IPS DF 6.9 (cell line): ENCODE measurements around the gene IPO5.
"Not testable (repeated sequence)": the region's sequence is repeated elsewhere in the genome, so short reads cannot be mapped to it uniquely, and the experiment has no call there.

Experiments used
- DNase-seq: peaks from one replicate; pipeline ENCODE4 v3.0.0-alpha.2; 2013; ENCODE audit warnings: low read depth, low spot score
- H3K27ac ChIP-seq: one replicate; pipeline ENCODE4 v1.5.1; 2013; ENCODE audit warnings: low read length, control low read depth
- H3K27me3 ChIP-seq: 2 replicates; pipeline ENCODE4 v1.6.1; 2013; ENCODE audit warnings: mild to moderate bottlenecking, low read length; ENCODE audit not compliant: control insufficient read depth, insufficient read depth
- H3K36me3 ChIP-seq: 2 replicates; pipeline ENCODE4 v1.6.1; 2013; ENCODE audit warnings: low read length; ENCODE audit not compliant: control insufficient read depth, insufficient read depth
- H3K4me1 ChIP-seq: 2 replicates; pipeline ENCODE4 v1.6.1; 2013; ENCODE audit warnings: low read length; ENCODE audit not compliant: control insufficient read depth, insufficient read depth
- H3K4me3 ChIP-seq: 2 replicates; pipeline ENCODE4 v1.5.1; 2013; ENCODE audit warnings: mild to moderate bottlenecking, low read length
- H3K9me3 ChIP-seq: 2 replicates; pipeline ENCODE4 v1.6.1; 2013; ENCODE audit warnings: low read length, inconsistent platforms; ENCODE audit not compliant: control insufficient read depth, insufficient read depth
- WGBS: extraction: QIAGEN DNeasy Blood & Tissue Kit; methylation state at CpG from one replicate; pipeline ENCODE4 v1.1.7; 2013; ENCODE audit warnings: mixed read lengths, missing lambda C conversion rate; ENCODE audit not compliant: insufficient read length, insufficient coverage; 5-methylcytosine and 5-hydroxymethylcytosine counted together

The IPO5 gene

GRCh38 chr13:98004997-98005396 lies 51.5 kb downstream of the IPO5 start:
- not testable (repeated sequence) for H3K27ac ChIP-seq, DNase-seq, H3K9me3 ChIP-seq, H3K4me3 ChIP-seq, H3K27me3 ChIP-seq, H3K4me1 ChIP-seq
- WGBS = no CpG with 5 or more reads among the region's 8 CpGs
- peaks cover 41% of the 10 kb centered on the region for H3K36me3 ChIP-seq

DNA sequence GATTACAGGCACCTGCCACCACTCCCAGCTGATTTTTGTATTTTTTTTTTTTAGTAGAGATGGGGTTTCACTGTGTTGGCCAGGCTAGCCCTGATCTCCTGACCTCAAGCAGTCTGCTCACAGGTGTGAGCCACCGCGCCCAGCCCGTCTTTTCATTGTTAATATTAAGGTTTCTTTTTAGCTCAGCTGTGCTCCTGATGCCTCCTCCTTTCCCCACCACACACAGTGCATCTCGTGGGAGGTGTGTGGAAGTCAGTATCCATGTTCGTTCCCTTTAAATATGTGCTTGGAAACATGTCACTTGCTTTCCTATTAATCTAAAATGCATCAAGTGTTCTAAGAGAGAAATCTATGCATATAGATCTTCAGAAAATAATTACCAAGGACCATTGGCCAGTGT lies 53.5 kb downstream of the IPO5 start:
- Histone ChIP-seq H3K4me1 (no peaks in the 10 kb centered on the region), H3K27me3 (no peaks in the 10 kb centered on the region), H3K4me3 (no peak overlapping the region), H3K27ac (no peak overlapping the region), H3K9me3 (no peaks in the 10 kb centered on the region), H3K36me3 (peaks cover 36% of the 10 kb centered on the region)
- no peak for DNase-seq
- WGBS = no CpG with 5 or more reads among the region's 5 CpGs

DNA sequence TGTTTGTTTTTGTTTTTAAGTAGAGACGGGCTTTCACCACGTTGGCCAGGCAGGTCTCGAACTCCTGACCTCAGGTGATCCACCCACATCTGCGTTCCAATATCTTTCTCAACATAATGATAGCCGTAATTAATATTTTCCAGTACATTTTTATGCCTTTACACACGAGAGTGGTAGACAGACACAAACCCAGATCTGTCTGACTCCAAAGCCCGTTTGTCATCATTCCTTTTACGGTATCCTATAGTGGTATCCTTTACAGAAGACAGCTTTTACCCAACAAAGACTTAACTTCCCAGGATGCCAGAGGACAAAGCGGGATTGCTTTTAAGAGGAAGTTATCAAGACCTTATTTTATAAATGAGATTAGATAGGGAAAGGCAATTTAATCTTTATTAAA lies 59.8 kb downstream of the IPO5 start:
- Histone ChIP-seq H3K36me3 (peaks cover 22% of the 10 kb centered on the region; the same call in 1 of the 2 replicates), H3K4me1 (0 out of 2 replicates have a peak, but pooled peaks cover 2% of the 10 kb centered on the region), H3K27ac (no peak overlapping the region), H3K27me3 (no peaks in the 10 kb centered on the region), H3K4me3 (no peak overlapping the region), H3K9me3 (no peaks in the 10 kb centered on the region)
- no peak for DNase-seq
- no CpG with 5 or more reads among the region's 9 CpGs for WGBS

DNA sequence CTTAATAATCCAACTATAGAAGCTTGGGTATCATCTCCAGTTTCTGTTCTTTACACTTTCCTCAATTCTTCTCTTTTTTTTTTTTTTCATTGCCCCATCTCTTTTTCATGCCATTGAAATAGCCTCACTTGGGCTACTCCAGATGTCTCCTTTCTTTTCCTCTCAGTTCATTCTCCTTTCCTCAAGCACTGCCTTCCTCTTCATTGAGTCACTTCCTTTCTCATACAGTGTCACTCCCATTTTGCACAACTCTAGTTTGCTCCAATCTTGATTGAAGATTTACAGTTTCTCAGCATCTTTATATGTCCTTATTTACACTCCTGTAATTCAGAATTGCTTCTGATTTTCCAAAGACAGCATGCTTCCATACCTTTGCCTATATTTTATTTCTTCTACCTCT lies 61.3 kb downstream of the IPO5 start:
- H3K4me3 ChIP-seq = no peak overlapping the region
- 0 out of 2 replicates have a peak, but pooled peaks cover 2% of the 10 kb centered on the region for H3K4me1 ChIP-seq
- no peak for DNase-seq
- no peak overlapping the region for H3K27ac ChIP-seq
- H3K27me3 ChIP-seq = no peaks in the 10 kb centered on the region
- H3K36me3 ChIP-seq = peaks cover 20% of the 10 kb centered on the region; the same call in 1 of the 2 replicates
- H3K9me3 ChIP-seq = no peaks in the 10 kb centered on the region

DNA sequence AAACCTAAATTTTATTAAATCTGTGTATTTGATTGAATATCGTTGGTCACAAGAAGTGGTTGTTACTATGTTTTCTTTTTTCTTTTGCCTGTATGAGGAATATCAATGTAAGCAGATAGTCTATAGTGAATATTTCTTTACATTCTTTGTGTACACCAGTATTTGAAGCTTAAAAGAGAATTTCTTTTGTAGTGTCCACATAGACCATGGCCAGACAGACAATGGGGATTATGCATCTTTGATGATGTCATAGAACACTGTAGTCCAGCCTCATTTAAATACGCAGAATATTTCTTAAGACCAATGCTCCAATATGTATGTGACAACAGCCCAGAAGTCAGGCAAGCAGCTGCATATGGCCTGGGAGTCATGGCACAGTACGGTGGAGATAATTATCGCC lies 64.8 kb downstream of the IPO5 start:
- Histone ChIP-seq H3K36me3 (peaks cover 17% of the 10 kb centered on the region; the same call in 1 of the 2 replicates), H3K27me3 (no peaks in the 10 kb centered on the region), H3K4me3 (no peak overlapping the region), H3K4me1 (0 out of 2 replicates have a peak, but pooled peaks cover 2% of the 10 kb centered on the region), H3K27ac (no peak overlapping the region), H3K9me3 (no peaks in the 10 kb centered on the region)
- WGBS = no CpG with 5 or more reads among the region's 4 CpGs
- DNase-seq = no peak

- no peak for DNase-seq
- H3K27me3 ChIP-seq = no peaks in the 10 kb centered on the region
- 0 out of 2 replicates have a peak, but pooled peaks cover 2% of the 10 kb centered on the region for H3K4me1 ChIP-seq
- H3K4me3 ChIP-seq = no peak overlapping the region
- H3K9me3 ChIP-seq = no peaks in the 10 kb centered on the region
- peaks cover 17% of the 10 kb centered on the region; the same call in 1 of the 2 replicates for H3K36me3 ChIP-seq
- H3K27ac ChIP-seq = no peak overlapping the region
- WGBS = no CpG with 5 or more reads among the region's 4 CpGs
Measured at GRCh38 chr13:98019186-98019585, 65.7 kb downstream of the IPO5 start.

DNA sequence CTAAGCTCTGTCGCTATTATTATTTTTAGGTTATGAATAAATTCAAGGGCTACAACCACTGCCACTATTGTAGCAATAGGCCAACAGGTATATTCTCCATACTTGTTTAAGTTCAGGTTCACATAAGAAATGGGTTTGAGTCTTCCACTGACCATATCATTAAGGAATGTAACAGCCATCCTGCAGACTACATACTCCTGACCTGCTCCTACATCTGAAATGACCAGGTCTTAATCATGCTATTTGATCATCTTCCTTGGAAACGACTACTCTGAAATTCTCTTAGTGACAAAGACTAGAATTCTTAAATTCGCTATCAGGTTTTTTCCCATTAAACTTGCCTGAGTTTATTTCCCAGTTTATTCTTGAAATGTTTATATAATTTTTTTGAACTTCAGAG lies 66.8 kb downstream of the IPO5 start:
- H3K27me3 ChIP-seq = no peaks in the 10 kb centered on the region
- H3K9me3 ChIP-seq = no peaks in the 10 kb centered on the region
- no CpG with 5 or more reads among the region's 3 CpGs for WGBS
- no peak overlapping the region for H3K4me3 ChIP-seq
- DNase-seq = no peak
- H3K36me3 ChIP-seq = peaks cover 17% of the 10 kb centered on the region; the same call in 1 of the 2 replicates
- no peak overlapping the region for H3K27ac ChIP-seq
- 0 out of 2 replicates have a peak, but pooled peaks cover 2% of the 10 kb centered on the region for H3K4me1 ChIP-seq

DNA sequence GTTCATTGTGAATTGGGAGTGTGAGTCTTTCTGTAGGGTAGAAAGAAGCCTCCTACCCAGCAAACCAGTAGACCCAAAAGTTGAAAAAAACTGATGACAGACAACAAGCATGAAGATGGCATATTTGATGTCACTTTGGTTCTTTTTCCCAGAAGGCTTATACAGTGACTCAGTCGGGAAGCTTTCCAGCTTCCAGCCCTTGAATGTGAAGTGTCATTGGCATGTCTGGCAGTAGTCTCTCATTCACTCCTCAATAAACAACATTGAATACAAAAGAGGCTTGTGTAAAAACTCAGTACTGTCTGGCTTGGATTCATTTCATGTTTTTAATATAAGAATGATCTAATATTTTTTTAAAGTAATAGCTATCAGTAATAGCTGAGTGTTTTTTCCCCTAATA lies 68.7 kb downstream of the IPO5 start:
- no peak for DNase-seq
- H3K36me3 ChIP-seq = peaks cover 14% of the 10 kb centered on the region; the same call in 1 of the 2 replicates
- H3K4me3 ChIP-seq = no peak overlapping the region
- H3K9me3 ChIP-seq = no peaks in the 10 kb centered on the region; the same call in 1 of the 2 replicates
- no peaks in the 10 kb centered on the region for H3K27me3 ChIP-seq
- no peak overlapping the region for H3K27ac ChIP-seq
- peaks cover 2% of the 10 kb centered on the region; the same call in 1 of the 2 replicates for H3K4me1 ChIP-seq
- WGBS = no CpG with 5 or more reads among the region's 1 CpG

DNA sequence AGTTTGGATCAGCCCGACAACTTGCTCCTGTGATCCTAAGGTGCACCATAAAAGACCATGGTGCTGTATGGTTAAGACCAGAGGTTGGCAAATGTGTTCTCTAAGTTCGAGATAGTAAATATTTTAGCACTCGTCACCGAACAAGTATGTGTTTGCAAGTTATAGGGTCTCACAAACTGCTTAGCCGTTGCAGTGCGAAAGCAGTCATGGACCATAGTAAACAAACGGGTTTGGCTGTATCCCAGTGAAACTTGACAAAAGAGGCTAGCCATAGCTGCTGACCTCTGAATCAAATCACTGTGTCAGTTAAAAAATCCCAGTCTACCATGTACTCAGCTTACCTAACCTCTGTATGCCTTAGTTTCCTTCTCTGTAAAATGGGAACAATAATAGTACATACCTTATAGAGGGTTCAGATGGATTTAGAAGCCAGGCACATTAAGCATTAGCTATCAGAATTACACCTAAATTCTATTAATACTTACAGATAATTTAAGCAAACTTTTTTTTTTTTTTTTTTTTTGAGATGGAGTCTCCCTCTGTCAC lies 72.1 kb downstream of the IPO5 start:
- Histone ChIP-seq H3K9me3 (no peaks in the 10 kb centered on the region; the same call in 1 of the 2 replicates), H3K4me3 (no peak overlapping the region), H3K36me3 (peaks cover 5% of the 10 kb centered on the region; the same call in 1 of the 2 replicates), H3K27me3 (no peaks in the 10 kb centered on the region), H3K27ac (no peak overlapping the region), H3K4me1 (peaks cover 2% of the 10 kb centered on the region; the same call in 1 of the 2 replicates)
- WGBS = no CpG with 5 or more reads among the region's 7 CpGs
- no peak for DNase-seq

GRCh38 chr13:98026457-98026857 lies 73.0 kb downstream of the IPO5 start:
- Histone ChIP-seq H3K36me3 (peaks cover 5% of the 10 kb centered on the region; the same call in 1 of the 2 replicates), H3K9me3 (no peaks in the 10 kb centered on the region; the same call in 1 of the 2 replicates), H3K27ac (no peak overlapping the region), H3K27me3 (no peaks in the 10 kb centered on the region), H3K4me1 (peaks cover 2% of the 10 kb centered on the region; the same call in 1 of the 2 replicates), H3K4me3 (no peak overlapping the region)
- no CpG with 5 or more reads among the region's 3 CpGs for WGBS
- no peak for DNase-seq

DNA sequence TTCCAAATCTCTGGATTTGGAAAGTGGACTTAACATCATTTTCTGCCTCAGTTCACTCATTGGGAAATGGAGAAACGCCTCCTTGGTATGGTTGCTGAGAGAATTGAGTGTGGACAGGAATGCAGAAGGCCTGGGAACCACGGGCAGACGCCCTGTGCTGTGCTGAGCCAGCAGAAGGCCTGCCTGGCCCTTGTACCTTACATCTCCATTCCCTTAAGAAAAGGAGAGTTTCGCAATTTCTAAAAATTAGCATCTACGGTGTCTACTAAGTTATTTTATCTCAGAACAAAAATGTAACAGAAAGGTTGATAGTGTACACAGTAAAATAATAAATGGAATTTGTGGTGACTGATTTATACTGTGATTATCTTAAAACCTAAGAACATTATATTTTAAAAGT lies 78.7 kb downstream of the IPO5 start:
- Histone ChIP-seq H3K36me3 (no peaks in the 10 kb centered on the region), H3K4me1 (no peaks in the 10 kb centered on the region), H3K27ac (no peak overlapping the region), H3K4me3 (no peak overlapping the region), H3K27me3 (no peaks in the 10 kb centered on the region), H3K9me3 (no peaks in the 10 kb centered on the region)
- WGBS = no CpG with 5 or more reads among the region's 5 CpGs
- DNase-seq = no peak
